Lung (tissue), 12 donors: ENCODE data around the gene CPAMD8. TPM values are rescaled to one million over a fixed set of nuclear protein-coding genes. Genes with fewer than 3 reads are reported as not detected.
"Not testable (repeated sequence)": the region's sequence is repeated elsewhere in the genome, so short reads cannot be mapped to it uniquely, and the experiment has no call there.

Source experiments
- ATAC-seq: fragments of 200-7000 bp; cut with Tn5 transposase; one replicate; pipeline ENCODE4 v1.9.1; 2020; ENCODE audit warnings: moderate number of reproducible peaks; ENCODE audit not compliant: insufficient read depth, low FRiP score
- DNase-seq, 3 donors: peaks; one replicate each; pipeline ENCODE4 v3.0.0-alpha.2; 2013 to 2017
- H3K27ac ChIP-seq, 2 donors: one replicate each; pipeline ENCODE4 v1.5.1; 2013; ENCODE audit warnings: mild to moderate bottlenecking in 2 of 2, moderate library complexity in 2 of 2, control low read depth in 1 of 2, inconsistent platforms in 1 of 2, low read depth in 1 of 2, low read length in 1 of 2
- H3K27me3 ChIP-seq, 3 donors: one replicate each; pipeline ENCODE4 v1.5.1; 2013; ENCODE audit warnings: low read length in 2 of 3; ENCODE audit not compliant: control insufficient read depth in 3 of 3, insufficient read depth in 3 of 3
- H3K36me3 ChIP-seq, 4 donors: one replicate each; pipeline ENCODE4 v1.5.1; 2013; ENCODE audit warnings: low read length in 4 of 4, mild to moderate bottlenecking in 1 of 4, moderate library complexity in 1 of 4; ENCODE audit not compliant: control insufficient read depth in 4 of 4, insufficient read depth in 4 of 4
- H3K4me1 ChIP-seq, 5 donors: one replicate each; pipeline ENCODE4 v1.5.1; 2013; ENCODE audit warnings: low read length in 5 of 5, mild to moderate bottlenecking in 2 of 5, moderate library complexity in 1 of 5; ENCODE audit not compliant: control insufficient read depth in 5 of 5, insufficient read depth in 5 of 5
- H3K4me3 ChIP-seq: one replicate; pipeline ENCODE4 v1.5.1; 2013; ENCODE audit warnings: mild to moderate bottlenecking, control low read depth, moderate library complexity
- H3K9ac ChIP-seq, 2 donors: one replicate each; pipeline ENCODE4 v1.5.1; 2013; ENCODE audit warnings: low read length in 2 of 2, control low read depth in 1 of 2; ENCODE audit not compliant: insufficient read depth in 1 of 2
- H3K9me3 ChIP-seq, 4 donors: one replicate each; pipeline ENCODE4 v1.5.1; 2013; ENCODE audit warnings: low read length in 3 of 4, mild to moderate bottlenecking in 1 of 4, moderate library complexity in 1 of 4; ENCODE audit not compliant: control insufficient read depth in 4 of 4, insufficient read depth in 3 of 4
- WGBS, 2 donors: extraction: QIAGEN DNeasy Blood & Tissue Kit; methylation state at CpG; one replicate each; pipeline ENCODE4 v1.1.7; 2013; 5-methylcytosine and 5-hydroxymethylcytosine counted together
- polyA plus RNA-seq, 2 donors: library from polyadenylated mRNA; stranded (reverse); fragments of 200-250 nt; gene quantifications; one replicate each; pipeline ENCODE4 v1.2.1, GENCODE V29; 2013
- total RNA-seq, 2 donors: library from RNA; depleted of rRNA in 1 of 2; stranded (reverse); fragments of >200 nt in 1 of 2; gene quantifications; one replicate each; pipeline ENCODE4 v1.2.1, GENCODE V29; 2014 to 2021
- TF ChIP-seq, protein P1 (sequence below): IDR thresholded peaks from 2 replicates; pipeline ENCODE4 v1.5.1; 2012; ENCODE audit warnings: mild to moderate bottlenecking; ENCODE audit errors: control extremely low read depth, extremely low read depth
- donor health status: control.
- donor health status: control.
- donor health status: Bipolar disorder and iron deficiency.
- donor health status: healthy.
- donor health status: DM: yes; HTN: yes; CAD: no.

CPAMD8 gene
- total and polyA plus RNA-seq, 4 donors = 9.6 to 143 (median 31.4) TPM

DNA sequence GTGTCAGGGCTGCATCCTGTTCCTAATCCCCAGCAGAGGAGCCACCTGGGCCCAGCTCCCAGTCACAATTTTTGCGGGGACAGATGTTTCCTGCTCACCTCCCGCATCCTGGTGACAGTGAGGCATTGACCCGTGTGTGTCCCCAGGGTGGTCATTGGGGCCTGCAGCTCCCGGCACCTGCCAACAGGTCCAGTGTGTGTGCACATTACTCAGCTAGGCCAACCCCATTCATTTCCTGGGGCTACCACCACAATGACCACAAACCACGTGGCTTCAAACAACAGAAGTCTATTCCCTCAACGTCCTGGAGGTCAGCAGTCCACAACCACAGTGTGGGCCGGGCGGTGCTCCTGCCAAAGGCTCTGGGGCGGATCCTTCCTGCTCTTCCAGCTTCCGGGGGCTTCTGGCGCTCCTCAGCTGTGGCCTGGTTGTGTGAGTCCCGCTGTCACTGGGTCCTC lies 149.7 kb downstream of the CPAMD8 start:
- Histone ChIP-seq H3K4me3 (no peak overlapping the region), H3K36me3 (peaks cover 6 to 57% (median 25%) of the 10 kb centered on the region in 4 donors), H3K4me1 (peaks cover 0 to 31% (median 0%) of the 10 kb centered on the region in 5 donors), H3K9me3 (peaks cover 0 to 8% (median 3%) of the 10 kb centered on the region in 4 donors), H3K27me3 (no peaks in the 10 kb centered on the region), H3K27ac (peak overlapping the region in 1 of 2 donors; percentile 66), H3K9ac (no peak overlapping the region)
- DNase-seq = peak in 2 of 3 donors; percentile 29 to 36
- WGBS, 2 donors = 57 to 60% methylated on average over 12 of the region's 12 CpGs
- peak; percentile 17 for ATAC-seq
- TF ChIP-seq, protein P1, sequence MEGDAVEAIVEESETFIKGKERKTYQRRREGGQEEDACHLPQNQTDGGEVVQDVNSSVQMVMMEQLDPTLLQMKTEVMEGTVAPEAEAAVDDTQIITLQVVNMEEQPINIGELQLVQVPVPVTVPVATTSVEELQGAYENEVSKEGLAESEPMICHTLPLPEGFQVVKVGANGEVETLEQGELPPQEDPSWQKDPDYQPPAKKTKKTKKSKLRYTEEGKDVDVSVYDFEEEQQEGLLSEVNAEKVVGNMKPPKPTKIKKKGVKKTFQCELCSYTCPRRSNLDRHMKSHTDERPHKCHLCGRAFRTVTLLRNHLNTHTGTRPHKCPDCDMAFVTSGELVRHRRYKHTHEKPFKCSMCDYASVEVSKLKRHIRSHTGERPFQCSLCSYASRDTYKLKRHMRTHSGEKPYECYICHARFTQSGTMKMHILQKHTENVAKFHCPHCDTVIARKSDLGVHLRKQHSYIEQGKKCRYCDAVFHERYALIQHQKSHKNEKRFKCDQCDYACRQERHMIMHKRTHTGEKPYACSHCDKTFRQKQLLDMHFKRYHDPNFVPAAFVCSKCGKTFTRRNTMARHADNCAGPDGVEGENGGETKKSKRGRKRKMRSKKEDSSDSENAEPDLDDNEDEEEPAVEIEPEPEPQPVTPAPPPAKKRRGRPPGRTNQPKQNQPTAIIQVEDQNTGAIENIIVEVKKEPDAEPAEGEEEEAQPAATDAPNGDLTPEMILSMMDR = no peak

DNA sequence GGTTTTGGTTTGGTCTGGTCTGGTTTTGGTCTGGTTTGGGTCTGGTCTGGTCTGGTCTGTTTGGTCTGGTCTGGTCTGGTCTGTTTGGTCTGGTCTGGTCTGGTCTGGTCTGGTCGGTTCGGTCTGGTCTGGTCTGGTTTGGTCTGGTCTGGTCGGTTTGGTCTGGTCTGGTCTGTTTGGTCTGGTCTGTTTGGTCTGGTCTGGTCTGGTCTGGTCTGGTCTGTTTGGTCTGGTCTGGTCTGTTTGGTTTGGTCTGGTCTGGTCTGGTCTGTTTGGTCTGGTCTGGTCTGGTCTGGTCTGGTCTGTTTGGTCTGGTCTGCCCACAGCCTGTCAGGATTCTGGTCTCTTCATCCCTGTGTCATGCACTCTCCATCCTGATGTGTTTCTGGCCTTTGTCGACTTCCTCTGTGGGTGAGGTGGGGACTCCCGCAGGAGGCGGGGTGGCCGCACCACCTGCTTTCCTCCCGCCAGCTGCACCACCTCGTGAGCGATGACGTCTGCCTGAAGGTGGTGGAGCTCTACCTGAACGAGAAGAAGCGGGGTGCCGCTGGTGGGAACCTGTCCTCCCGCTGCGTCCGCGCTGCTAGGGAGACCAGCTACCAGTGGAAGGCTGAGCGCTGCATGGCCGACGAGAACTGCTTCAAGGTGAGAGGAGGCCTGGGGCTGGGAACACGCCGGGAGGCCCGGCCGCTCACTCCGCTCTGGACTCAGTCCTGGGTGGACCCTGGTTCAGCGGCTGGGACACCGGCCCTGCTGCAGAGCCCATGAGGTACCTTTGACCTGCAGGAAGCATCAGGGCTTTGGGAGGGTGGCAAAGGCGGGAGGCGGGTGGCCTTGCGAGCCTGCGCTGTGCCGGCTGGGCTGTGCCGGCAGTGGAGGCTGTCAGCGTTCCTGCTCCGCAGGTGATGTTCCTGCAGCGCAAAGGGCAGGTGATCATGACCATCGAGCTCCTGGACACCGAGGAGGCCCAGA lies 150.7 kb downstream of the CPAMD8 start:
- Histone ChIP-seq H3K9ac (no peak overlapping the region), H3K27me3 (no peaks in the 10 kb centered on the region), H3K36me3 (peaks cover 9 to 65% (median 29%) of the 10 kb centered on the region in 4 donors), H3K9me3 (peaks cover 0 to 2% (median 0%) of the 10 kb centered on the region in 4 donors), H3K27ac (peak overlapping the region in 1 of 2 donors; percentile 66), H3K4me3 (no peak overlapping the region), H3K4me1 (peaks cover 0 to 34% (median 0%) of the 10 kb centered on the region in 5 donors)
- DNase-seq (no peak), ATAC-seq (no peak)
- TF ChIP-seq, protein P1 = no peak
- 94% methylated on average over 39 of the region's 39 CpGs for WGBS, 2 donors

DNA sequence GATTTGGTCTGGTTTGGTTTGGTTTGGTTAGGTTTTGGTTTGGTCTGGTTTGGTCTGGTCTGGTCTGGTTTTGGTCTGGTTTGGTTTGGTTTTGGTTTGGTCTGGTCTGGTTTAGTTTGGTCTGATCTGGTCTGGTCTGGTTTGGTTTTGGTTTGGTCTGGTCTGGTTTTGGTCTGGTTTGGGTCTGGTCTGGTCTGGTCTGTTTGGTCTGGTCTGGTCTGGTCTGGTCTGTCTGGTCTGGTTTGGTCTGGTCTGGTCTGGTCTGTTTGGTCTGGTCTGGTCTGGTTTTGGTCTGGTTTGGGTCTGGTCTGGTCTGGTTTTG lies 151.7 kb downstream of the CPAMD8 start:
- H3K9me3 ChIP-seq, H3K4me3 ChIP-seq, DNase-seq, H3K27me3 ChIP-seq, H3K9ac ChIP-seq, ATAC-seq: not testable (repeated sequence)
- Histone ChIP-seq H3K4me1 (peaks cover 0 to 34% (median 0%) of the 10 kb centered on the region in 5 donors), H3K27ac (peak overlapping the region in 1 of 2 donors; percentile 18), H3K36me3 (peaks cover 9 to 67% (median 29%) of the 10 kb centered on the region in 4 donors)

DNA sequence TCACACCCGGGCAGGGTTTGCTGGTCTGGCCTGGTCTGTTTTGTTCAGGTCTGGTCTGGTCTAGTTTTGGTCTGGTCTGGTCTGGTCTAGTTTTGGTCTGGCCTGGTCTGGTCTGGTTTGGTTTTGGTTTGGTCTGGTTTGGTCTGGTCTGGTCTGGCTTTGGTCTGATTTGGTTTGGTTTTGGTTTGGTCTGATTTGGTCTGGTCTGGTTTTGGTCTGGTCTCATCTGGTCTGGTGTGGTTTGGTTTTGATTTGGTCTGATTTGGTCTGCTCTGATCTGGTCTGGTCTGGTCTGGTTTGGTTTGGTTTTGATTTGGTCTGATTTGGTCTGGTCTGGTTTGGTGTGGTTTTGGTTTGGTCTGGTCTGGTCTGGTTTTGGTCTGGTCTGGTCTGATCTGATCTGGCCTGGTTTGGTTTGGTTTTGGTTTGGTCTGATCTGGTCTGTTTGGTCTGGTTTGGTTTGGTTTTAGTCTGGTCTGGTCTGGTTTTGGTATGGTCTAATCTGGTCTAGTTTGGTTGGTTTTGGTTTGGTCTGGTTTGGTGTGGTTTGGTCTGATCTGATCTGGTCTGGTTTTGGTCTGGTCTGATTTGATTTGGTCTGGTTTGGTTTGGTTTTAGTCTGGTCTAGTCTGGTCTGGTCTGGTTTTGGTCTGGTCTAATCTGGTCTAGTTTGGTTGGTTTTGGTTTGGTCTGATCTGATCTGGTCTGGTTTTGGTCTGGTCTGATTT lies 152.2 kb downstream of the CPAMD8 start:
- no peak overlapping the region for H3K9ac ChIP-seq
- peaks cover 0 to 2% (median 0%) of the 10 kb centered on the region in 4 donors for H3K9me3 ChIP-seq
- no peak overlapping the region for H3K4me3 ChIP-seq
- H3K27me3 ChIP-seq = no peaks in the 10 kb centered on the region
- ATAC-seq (no peak), DNase-seq (no peak)
- TF ChIP-seq, protein P1 = no peak
- 86 to 97% methylated on average over 1 of the region's 1 CpG for WGBS, 2 donors
- peak overlapping the region in 1 of 2 donors; percentile 55 for H3K27ac ChIP-seq
- peaks cover 13 to 68% (median 27%) of the 10 kb centered on the region in 4 donors for H3K36me3 ChIP-seq
- peaks cover 0 to 33% (median 0%) of the 10 kb centered on the region in 5 donors for H3K4me1 ChIP-seq
